HG02852 (cell line): Measurements from ENCODE around the gene NPNT.
"Not testable (repeated sequence)": the region's sequence is repeated elsewhere in the genome, so short reads cannot be mapped to it uniquely, and the experiment has no call there.

ENCODE experiments used
- ATAC-seq: cut with Tn5 transposase; IDR thresholded peaks from one replicate; pipeline ENCODE4 v1.9.1; 2021; ENCODE audit warnings: mild to moderate bottlenecking, moderate library complexity; ENCODE audit not compliant: unreplicated experiment

Gene NPNT

GRCh38 chr4:105894660-105895582 lies at the start of gene NPNT:
Gene NPNT (plus strand): TSS chr4:105895471. CDS start chr4:105895653, 182 bp downstream.
- peak; percentile 33 for ATAC-seq

DNA sequence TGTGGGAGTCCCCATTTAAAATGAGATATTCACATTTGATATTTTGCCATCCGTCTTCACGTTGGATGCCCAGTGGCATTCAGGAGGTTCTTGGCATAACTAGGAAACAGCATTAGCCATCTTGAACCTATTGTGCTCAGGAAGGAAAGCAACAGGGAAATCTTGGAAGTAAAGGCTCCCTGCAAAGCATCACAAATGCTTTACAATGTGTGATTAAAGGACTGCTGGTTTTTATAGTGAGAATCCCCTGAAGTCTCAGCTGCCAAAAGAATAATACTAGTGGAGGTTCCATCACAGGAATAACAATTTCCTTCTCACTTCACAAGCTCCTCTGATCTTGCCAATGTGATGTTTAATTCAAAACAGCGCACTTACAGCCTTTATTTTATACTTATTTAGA lies 49.7 kb upstream of the NPNT start:
- ATAC-seq = no peak

DNA sequence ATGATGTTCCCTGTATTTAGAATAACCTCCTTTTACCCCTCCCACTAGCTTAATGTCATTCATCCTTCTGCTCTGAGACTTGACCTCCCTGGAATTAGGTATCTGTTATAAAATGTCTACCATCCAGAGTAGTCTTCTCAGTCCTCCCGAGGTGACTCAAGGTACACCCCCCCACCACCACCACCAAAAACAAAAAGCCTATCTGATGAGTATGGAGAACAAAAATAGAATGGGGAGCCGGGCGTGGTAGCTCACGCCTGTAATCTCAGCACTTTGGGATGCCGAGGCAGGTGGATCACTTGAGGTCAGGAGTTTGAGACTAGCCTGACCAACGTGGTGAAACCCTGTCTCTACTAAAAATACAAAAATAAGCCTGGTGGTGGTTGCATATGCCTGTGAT lies 46.9 kb upstream of the NPNT start:
- ATAC-seq = not testable (repeated sequence)

DNA sequence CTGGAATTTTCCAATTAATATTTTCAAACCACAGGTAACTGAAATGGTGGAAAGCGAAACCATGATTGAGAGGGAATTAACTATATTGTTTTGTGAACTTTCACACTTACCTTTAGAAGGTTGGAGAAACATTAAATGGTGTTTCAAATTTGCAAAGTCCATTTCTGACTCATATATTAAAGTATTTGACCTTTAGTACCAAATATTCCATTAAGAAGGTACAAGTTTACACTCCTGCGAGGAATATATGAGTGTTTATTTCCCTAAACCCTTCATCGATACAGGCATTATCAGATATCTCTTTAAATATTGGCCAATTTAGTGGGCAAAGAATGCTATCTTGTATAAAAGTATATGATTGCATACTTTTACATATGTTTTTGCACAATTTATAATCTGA lies 44.1 kb upstream of the NPNT start:
- no peak for ATAC-seq

DNA sequence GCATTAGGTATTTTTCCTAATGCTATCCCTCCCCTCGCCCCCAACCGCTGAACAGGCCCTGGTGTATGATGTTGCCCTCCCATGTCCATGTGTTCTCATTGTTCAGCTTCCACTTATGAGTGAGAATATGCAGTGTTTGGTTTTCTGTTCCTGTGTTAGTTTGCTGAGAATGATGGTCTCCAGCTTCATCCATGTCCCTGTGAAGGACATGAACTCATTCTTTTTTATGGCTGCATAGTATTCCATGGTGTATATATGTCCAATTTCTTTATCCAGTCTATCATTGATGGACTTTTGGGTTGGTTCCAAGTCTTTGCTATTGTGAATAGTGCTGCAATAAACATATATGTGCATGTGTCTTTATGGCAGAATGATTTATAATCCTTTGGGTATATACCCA lies 43.0 kb upstream of the NPNT start:
- not testable (repeated sequence) for ATAC-seq

DNA sequence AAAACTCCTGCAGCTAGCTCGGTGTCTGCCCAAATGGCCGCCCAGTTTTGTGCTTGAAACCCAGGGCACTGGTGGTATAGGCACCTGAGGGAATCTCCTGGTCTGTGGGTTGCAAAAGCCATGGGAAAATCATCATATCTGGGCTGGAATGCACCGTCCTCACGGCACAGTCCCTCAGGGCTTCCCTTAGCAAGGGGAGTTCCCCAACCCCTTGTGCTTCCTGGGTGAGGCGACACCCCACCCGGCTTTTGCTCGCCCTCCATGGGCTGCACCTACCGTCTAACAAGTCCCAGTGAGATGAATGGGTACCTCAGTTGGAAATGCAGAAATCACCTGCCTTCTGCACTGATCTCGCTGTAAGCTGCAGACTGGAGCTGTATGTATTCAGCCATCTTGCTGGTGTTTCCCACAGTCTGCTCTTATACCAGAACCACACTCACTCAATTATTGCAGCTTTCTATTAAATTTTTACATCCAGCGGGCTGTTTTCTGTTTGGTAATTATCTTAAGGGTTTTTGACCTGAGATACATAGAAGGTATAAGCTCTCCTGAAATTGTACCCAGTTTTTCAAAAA lies 36.7 kb upstream of the NPNT start:
- ATAC-seq = peak; percentile 60

- ATAC-seq = peak; percentile 62
Measured at GRCh38 chr4:105859233-105859632, 36.0 kb upstream of the NPNT start.

DNA sequence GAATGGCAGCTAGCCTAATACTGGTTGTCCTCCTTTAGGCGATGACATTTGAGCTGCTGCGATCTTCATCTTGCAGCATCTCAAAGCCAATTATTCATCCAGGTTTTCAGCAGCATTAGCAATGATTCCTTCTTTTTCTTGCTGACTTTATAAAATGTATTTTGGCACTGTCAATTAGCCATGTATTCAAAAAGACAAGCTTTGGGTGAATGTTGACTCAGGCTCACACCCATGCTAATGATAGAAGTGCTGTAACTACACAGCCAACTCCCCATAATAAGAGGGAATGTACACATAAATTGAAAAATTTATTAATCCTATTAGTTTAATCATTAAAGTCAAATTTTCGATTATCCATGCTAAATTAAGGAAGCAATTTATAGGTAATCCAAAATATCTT lies 24.3 kb upstream of the NPNT start:
- no peak for ATAC-seq

DNA sequence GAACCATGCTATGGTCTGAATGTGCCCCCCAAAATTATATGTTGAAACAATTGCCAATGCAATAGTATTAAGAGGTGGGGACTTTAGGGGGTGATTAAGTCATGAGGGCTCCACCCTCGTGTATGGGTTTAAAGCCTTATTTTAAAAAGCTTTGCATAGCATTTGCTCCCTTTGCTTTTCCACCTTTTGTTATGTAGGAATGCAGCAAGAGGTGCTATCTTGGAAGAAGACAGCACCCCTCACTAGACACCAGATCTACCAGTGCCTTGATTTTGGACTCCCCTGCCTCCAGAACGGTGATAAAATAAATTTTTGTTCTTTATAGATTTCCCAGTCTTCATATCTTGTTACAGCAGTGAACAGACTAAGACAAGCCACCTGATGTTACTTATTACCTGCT lies 23.3 kb upstream of the NPNT start:
- ATAC-seq = no peak

- no peak for ATAC-seq
Measured at GRCh38 chr4:105875233-105875632, 20.0 kb upstream of the NPNT start.

DNA sequence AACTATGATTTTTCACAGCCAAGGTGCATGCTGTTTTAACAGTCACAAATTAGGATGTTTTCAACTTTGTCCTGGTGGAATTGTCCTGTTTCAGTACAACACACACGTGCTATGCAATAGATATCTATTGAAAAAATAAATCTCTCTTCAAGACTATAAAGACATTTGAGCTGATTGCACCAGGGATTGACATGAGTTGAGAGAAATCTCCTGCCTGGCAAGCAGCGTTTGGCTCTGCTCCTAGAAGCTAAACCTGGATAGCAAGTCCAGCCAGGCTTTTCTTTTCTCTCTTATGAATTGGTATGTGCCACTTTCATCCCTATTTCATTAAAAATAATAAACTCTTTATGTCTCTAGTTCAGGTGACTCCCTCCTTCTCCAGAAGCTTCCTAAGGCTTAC lies 16.6 kb upstream of the NPNT start:
- no peak for ATAC-seq

DNA sequence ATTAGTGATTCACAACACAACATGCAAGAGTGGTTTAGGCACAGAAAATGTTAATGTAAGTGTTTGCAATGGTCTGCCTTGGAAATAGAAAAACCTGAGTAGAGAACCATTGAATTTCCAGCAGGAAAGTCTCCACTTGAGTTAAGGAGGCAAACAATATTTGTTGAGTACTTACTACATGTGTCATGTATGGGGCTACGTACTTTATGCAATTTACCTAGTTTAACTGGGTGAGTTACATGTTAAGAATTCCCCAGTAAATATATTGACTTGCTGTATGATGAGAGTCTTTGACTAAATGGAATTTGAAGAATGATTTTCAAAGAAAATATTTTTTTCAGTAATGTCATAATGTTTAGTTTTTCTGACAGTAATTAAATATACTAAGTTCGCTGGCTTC lies 7.8 kb upstream of the NPNT start:
- ATAC-seq = no peak

DNA sequence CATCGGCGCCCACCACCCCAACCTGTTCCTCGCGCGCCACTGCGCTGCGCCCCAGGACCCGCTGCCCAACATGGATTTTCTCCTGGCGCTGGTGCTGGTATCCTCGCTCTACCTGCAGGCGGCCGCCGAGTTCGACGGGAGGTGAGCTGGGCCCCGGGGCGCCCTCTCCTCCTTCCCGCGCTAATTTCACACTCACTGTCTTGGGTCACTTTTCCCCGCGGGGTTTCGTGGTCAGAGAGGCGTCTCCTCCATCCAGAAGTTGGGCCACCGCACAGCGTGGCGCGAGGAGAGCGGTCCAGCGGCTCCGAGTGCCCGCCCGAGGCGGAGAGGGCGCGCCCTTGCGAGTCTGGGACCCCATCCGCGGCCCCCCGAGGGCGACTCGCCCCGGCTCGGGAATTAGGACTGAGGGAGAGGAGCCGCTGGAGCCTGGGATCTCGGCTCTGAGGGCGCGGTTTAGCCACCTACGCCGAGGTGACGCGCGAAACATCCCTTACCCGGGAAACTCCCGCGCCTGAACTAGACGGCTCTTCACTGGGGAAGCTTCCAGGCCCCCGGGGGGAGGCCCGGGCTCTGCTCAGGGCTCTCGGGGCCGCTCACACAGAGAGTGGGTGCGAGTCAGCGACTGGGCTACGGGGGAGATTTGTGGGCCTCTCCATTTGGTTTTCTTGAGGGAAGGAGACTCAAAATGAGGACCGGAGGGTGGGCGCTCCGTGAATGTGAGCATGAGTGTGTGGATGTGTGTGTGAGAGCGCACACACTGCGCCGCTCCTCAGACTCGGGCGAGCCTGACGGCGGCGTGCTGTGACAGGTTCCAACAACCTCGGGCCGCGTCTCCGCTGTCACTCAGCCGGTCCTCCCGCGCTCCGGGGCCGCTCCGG lies 551 bp downstream of the NPNT start:
- peak; percentile 55 for ATAC-seq

DNA sequence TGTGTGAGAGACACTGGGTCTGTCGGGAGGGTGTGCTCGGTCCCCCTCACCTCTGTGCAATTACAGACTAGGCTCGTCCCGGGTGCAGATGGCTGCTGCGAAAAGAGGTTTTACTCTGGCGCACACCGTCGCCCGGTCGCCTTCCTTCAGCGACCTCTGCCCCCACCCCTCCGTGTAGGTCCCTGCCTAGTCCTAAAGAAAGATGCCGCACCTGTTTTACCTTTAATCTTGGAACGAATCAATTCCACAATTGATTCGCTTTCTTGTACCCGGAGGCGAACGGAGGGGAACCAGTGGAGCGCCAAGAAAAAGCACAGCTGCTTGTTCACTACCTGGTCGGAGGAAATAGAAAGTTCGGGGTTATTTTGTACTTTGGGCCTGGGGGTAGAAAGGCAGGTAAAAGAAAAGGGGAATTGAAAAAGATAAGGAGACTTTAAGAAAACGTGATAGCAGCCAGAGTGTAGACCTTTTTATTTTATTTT lies 1.2 kb downstream of the NPNT start:
- peak; percentile 26 for ATAC-seq

DNA sequence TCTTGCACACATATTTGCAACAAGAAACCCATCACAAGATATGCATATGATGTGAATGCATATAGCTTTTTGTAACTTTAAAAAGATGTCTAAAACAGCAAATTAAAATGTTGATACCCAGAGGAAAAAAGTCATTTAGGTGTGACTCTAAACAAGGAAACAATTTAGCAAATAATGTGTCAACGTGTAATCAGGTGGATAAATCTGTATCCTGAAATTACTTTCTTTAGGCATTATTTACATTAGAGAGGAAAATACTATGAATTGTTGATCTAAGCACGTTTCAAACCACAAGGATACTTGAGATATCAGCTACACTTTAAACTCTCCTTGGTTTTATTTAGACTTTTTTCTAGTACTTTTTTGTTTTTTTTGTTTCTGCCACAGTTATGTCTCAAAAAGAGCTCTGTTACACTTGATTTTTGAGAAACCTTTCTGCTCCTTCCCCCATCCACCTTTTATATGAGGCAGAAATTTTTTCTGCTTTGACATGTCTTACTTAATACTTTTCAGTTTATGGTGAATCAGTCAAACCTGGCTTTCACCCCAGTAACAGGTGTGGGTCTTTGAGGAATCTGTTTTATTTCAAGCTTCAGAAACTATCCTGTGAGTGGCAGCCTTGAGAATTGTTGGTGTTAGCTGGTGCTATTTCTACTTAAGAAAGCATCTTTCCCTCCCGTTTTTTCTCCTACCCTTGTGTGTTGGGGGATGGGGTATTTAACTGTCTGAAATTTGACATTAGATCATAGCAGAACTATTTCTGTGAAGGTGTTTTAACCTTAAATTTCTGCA lies 1.9 kb downstream of the NPNT start:
- no peak for ATAC-seq

DNA sequence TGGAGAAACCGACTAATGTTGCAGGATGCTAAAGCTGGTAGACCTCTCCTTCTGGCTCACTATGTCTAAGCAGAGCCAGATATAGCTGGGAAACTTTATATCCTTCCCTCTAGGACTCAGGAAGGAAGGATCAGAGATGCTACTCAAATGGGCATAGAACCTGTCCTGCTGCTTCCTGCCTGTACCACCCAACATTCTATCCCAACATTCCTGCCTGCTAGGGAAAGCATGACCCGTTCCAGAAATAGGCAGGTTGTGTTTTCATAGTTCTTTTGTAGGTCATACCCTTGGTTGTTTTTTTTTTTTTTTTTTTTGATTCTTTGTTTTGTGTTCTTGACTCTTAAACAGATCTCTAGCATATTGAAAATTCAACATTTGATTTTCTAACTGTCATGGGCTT lies 5.3 kb downstream of the NPNT start:
- no peak for ATAC-seq

DNA sequence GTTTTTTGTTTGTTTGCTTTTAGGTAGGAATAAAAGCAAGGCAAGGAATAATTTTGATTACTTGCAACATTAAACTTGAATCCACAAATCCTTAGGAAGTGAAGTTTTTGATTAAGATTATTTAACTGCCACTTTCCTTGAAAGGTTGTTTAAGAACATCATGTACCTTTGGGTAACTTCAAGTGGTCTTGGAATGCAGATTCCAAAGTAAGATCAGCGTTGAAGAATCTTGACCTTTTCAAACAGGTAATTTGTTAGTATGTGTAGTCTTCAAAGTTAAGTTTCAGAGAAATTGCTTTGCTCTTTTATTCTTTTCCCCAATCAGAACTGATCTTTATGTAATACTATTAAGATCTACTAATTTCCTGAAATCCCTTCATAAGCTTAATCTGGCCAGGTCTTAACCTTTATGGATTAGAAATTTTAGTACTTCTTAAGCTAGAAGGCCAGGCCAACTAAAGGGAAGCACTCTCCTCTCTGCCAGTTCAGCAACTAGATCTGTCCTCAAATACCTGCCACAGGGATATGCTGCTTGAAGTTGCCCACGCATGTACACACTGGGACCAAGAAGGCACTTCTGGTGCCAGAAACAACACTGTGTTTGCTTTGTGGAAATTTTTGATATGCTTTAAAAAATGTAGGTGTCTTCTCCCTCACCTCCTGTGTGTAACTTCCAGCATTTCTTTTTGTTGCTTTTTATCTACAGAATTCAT lies 7.4 kb downstream of the NPNT start:
- ATAC-seq = no peak

DNA sequence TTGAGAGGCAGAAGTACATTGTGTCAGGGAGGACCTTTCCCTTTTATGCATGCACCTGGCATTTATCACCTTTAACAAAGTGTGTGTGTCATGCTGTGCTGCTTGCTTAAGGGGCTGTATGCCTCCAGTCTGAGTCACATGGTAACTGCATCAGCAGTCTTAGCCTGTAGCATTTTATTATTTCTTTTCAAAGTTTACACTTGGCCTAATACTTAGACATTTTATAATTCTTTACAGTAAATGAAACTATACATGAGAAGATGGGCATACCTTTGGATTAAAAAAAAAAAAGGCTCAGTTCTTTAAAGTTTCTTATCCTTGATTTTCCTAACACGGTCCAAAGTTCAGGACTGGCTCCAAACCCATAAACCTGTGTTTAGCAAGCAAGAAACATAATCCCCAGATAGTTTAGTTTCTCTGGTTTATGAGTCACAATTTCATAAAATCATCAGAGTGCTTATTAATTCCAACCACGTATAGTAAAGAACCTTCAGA lies 14.6 kb downstream of the NPNT start:
- no peak for ATAC-seq

DNA sequence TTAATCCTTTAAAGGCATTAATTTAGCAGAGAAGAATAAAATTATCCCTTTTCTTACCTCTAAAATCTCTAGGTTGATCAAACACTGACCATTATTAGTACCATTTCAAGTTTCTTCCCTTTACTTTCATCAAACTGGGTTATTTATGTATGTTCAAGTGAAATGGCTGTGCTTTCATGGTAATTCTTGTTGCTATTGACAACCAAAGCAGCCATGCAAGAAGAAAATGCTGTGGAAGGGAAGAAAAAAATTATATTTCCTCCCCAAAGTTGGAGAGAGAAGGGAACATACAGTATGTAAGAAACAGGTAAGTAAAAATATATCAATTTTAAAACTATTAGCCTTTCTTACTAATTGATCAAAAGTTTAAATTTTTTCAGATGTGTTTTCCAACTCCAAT lies 16.2 kb downstream of the NPNT start:
- ATAC-seq = no peak

GRCh38 chr4:105912633-105913032 lies 17.4 kb downstream of the NPNT start:
- no peak for ATAC-seq
